ENCODE measurements around the gene PHF14. TPM values are rescaled to one million over a fixed set of nuclear protein-coding genes. Genes with fewer than 3 reads are reported as not detected.

Gene PHF14
- total and polyA plus RNA-seq, 10 donors = 18.9 to 59.1 (median 37.7) TPM

DNA sequence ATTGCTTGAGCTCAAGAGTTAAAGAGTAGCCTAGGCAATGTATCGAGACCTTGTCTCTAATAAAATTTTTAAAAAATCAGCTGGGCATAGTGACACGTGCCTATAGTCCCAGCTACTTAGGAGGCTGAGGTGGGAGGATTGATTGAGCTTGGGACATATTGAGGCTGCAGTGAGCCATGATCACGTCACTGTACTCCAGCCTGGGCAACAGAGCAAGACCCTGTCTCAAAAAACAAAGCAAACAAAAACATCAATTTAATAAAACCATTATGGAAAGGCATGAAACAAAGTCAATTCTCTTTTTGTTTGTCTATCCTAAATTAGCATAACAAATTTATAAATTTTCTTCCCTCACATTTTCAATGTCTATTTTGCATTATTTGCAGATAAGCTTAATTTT is 108.4 kb downstream of the PHF14 start:
- intact Hi-C loops (cut with DNase I; ENCODE audit: low total_unique reads) = no loop called here
- TF ChIP-seq, protein P1, sequence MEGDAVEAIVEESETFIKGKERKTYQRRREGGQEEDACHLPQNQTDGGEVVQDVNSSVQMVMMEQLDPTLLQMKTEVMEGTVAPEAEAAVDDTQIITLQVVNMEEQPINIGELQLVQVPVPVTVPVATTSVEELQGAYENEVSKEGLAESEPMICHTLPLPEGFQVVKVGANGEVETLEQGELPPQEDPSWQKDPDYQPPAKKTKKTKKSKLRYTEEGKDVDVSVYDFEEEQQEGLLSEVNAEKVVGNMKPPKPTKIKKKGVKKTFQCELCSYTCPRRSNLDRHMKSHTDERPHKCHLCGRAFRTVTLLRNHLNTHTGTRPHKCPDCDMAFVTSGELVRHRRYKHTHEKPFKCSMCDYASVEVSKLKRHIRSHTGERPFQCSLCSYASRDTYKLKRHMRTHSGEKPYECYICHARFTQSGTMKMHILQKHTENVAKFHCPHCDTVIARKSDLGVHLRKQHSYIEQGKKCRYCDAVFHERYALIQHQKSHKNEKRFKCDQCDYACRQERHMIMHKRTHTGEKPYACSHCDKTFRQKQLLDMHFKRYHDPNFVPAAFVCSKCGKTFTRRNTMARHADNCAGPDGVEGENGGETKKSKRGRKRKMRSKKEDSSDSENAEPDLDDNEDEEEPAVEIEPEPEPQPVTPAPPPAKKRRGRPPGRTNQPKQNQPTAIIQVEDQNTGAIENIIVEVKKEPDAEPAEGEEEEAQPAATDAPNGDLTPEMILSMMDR (IDR thresholded peaks at IDR 0.05 in 8 of 11, conservative IDR thresholded peaks at IDR 0.05 in 3 of 11) = no peak
- no peak for TF ChIP-seq POLR2A (IDR thresholded peaks at IDR 0.05)
- TF ChIP-seq POLR2AphosphoS5 (IDR thresholded peaks at IDR 0.05) = no peak

DNA sequence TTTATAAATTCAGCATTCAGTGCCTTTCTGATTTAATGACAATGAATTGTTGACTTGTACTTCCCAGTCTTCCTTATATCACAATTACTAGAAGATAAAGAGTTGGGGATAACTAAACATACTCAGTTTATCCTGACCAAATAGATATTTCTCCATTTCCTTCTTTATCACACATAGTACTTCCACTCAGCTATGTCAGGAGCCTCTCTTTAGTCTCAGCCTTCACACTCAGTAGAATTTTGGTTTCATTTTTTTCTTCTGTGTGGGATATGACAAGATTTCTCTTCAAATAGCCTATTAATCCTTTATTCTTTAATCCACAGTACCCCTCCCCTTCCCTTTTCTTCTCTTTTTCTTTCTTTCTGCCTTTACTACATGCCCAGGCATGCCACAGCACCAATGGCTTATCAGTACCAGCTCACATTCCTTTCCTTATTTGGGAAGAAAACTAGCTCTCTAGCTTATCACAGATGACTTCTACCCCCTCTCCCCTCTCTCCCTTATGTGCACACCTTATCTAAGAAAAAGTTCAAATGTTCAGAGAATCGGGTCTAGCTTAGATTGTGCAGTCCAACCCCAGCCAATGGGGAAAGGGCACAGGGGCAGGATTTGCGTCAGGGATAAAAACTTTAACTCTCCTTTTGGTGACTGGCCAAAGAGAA is 109.0 kb downstream of the PHF14 start:
- TF ChIP-seq POLR2AphosphoS5 (IDR thresholded peaks at IDR 0.05) = no peak
- no peak for TF ChIP-seq POLR2A (IDR thresholded peaks at IDR 0.05)
- TF ChIP-seq, protein P1 (IDR thresholded peaks at IDR 0.05 in 8 of 11, conservative IDR thresholded peaks at IDR 0.05 in 3 of 11) = no peak
- no peaks in the 10 kb centered on the region for H3K4me1 ChIP-seq
- H3K27me3 ChIP-seq (replicated peaks in 1 of 7) = no peaks in the 10 kb centered on the region
- DNase-seq = no peak
- no peak overlapping the region for H3K27ac ChIP-seq
- peaks cover 0 to 12% (median 0%) of the 10 kb centered on the region in 6 donors for H3K36me3 ChIP-seq
- no peak overlapping the region for H3K4me3 ChIP-seq
- WGBS, 5 donors = 87 to 95% (median 94%) methylated on average over 2 of the region's 2 CpGs
- peaks cover 0 to 5% (median 0%) of the 10 kb centered on the region in 8 donors for H3K9me3 ChIP-seq
- intact Hi-C loops (cut with DNase I; ENCODE audit: low total_unique reads) = no loop called here

More for the DNA sequence above, 108.4 kb downstream of the PHF14 start:
- H3K27me3 ChIP-seq (replicated peaks in 1 of 7) = no peaks in the 10 kb centered on the region
- H3K4me3 ChIP-seq = no peak overlapping the region
- H3K4me1 ChIP-seq = no peaks in the 10 kb centered on the region
- no peak overlapping the region for H3K27ac ChIP-seq
- DNase-seq = no peak
- peaks cover 0 to 7% (median 0%) of the 10 kb centered on the region in 6 donors for H3K36me3 ChIP-seq
- 94 to 99% (median 96%) methylated on average over 3 of the region's 3 CpGs for WGBS, 5 donors
- H3K9me3 ChIP-seq = peaks cover 0 to 5% (median 0%) of the 10 kb centered on the region in 8 donors

DNA sequence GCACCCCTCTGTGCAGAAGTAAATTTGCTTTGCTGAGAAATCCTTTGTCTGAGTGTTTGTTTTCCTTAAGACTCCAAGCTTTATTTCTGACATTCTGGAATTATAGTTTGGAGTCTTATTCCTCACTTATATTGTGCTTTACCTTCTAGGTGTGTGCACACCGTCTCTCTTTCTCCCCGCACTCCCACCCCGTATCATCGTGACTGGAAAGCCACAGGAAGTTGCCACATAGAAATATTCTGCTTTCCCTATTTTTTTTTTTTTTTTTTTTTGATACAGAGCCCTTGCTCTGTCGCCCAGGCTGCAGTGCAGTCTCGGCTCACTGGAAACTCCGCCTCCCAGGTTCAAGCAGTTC is 109.5 kb downstream of the PHF14 start:
- no peaks in the 10 kb centered on the region for H3K27me3 ChIP-seq (replicated peaks in 1 of 7)
- peaks cover 0 to 5% (median 0%) of the 10 kb centered on the region in 8 donors for H3K9me3 ChIP-seq
- no peak for DNase-seq
- WGBS, 5 donors = 73 to 90% (median 77%) methylated on average over 7 of the region's 7 CpGs
- TF ChIP-seq, protein P1 (IDR thresholded peaks at IDR 0.05 in 8 of 11, conservative IDR thresholded peaks at IDR 0.05 in 3 of 11) = no peak
- TF ChIP-seq POLR2AphosphoS5 (IDR thresholded peaks at IDR 0.05) (no peak), POLR2A (IDR thresholded peaks at IDR 0.05) (no peak)
- intact Hi-C loops (cut with DNase I; ENCODE audit: low total_unique reads) = no loop called here
- H3K27ac ChIP-seq = no peak overlapping the region
- peaks cover 0 to 12% (median 0%) of the 10 kb centered on the region in 6 donors for H3K36me3 ChIP-seq
- no peaks in the 10 kb centered on the region for H3K4me1 ChIP-seq
- no peak overlapping the region for H3K4me3 ChIP-seq

DNA sequence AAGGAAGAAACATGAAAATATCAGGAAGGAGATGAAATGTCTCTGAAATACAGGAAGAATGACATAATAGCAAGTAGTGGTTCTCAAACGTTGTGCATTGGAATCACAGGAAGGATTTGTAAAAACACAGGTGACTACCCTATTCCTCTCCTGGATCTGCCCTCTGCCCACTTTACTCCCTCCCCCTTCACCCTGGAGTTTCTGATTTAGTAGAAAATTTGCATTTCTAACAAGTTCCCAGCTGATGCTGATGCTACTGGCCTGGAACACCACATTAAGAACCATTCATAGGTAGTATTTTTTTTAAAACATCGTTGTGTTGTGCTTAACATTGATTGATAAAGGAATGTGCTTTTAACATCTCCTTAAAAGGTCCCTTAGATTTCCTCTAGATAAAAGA is 130.9 kb downstream of the PHF14 start:
- Histone ChIP-seq H3K9me3 (no peaks in the 10 kb centered on the region), H3K4me3 (no peak overlapping the region), H3K27me3 (replicated peaks in 1 of 7) (no peaks in the 10 kb centered on the region), H3K4me1 (no peaks in the 10 kb centered on the region), H3K27ac (no peak overlapping the region), H3K36me3 (peaks cover 0 to 17% (median 0%) of the 10 kb centered on the region in 6 donors)
- intact Hi-C loops (cut with DNase I; ENCODE audit: low total_unique reads) = no loop called here
- TF ChIP-seq POLR2A (IDR thresholded peaks at IDR 0.05) = no peak
- TF ChIP-seq, protein P1 (IDR thresholded peaks at IDR 0.05 in 8 of 11, conservative IDR thresholded peaks at IDR 0.05 in 3 of 11) = no peak
- TF ChIP-seq POLR2AphosphoS5 (IDR thresholded peaks at IDR 0.05) = no peak
- WGBS, 5 donors = 43 to 58% (median 56%) methylated on average over 2 of the region's 2 CpGs
- no peak for DNase-seq

Measured in spleen (tissue), 11 donors.